Skeletal muscle satellite cell (primary cell): Measurements from ENCODE around the gene SIRT1. TPM values are rescaled to one million over a fixed set of nuclear protein-coding genes. Genes with fewer than 3 reads are reported as not detected.

ENCODE experiments used
- small RNA-seq: library from RNA; depleted of rRNA; stranded (forward); fragments of <200 nt; gene quantifications from one replicate; pipeline ENCODE3, GENCODE V24; 2012

Gene SIRT1

Small RNAs within 50 kb of the gene (small RNA-seq; reads per million reads assigned to genes)
- gene RNU6-523P = not detected
